Activated CD8-positive, alpha-beta T cell treated with anti-CD3 and anti-CD28 coated beads for 36 hours (primary cell): Measurements from ENCODE around the gene DCST1. TPM values are rescaled to one million over a fixed set of nuclear protein-coding genes. Genes with fewer than 3 reads are reported as not detected.
A peak's percentile ranks its signal among the peaks of the same experiment; 100 is the strongest.

Source experiments
- ATAC-seq: fragments of 200-7000 bp; cut with Tn5 transposase; one replicate; pipeline ENCODE4 v1.10.0; 2021; ENCODE audit warnings: mild to moderate bottlenecking, moderate library complexity
- CTCF ChIA-PET: fragments of 350-600 bp; sonication (Branson Sonifier 250); formaldehyde crosslinking; loops from one replicate; lab custom pipeline; 2021; ENCODE audit warnings: antibody characterized with exemption; lab: Charles Lee
- POLR2A ChIA-PET: fragments of 350-600 bp; sonication (Branson Sonifier 250); formaldehyde crosslinking; loops from one replicate; lab custom pipeline; 2021; ENCODE audit warnings: antibody characterized with exemption; lab: Charles Lee
- DNase-seq: peaks from one replicate; pipeline ENCODE4 v3.0.0-alpha.2; 2020
- H3K27ac Mint-ChIP-seq: one replicate; pipeline ENCODE4 v1.8.0; 2021; ENCODE audit warnings: mild to moderate bottlenecking, mixed read lengths
- H3K27me3 Mint-ChIP-seq: one replicate; pipeline ENCODE4 v1.8.0; 2021; ENCODE audit warnings: mixed read lengths
- H3K36me3 Mint-ChIP-seq: one replicate; pipeline ENCODE4 v1.8.0; 2021; ENCODE audit warnings: low read depth, mixed read lengths
- H3K4me1 Mint-ChIP-seq: one replicate; pipeline ENCODE4 v1.8.0; 2021; ENCODE audit warnings: low read depth, mixed read lengths
- H3K4me3 Mint-ChIP-seq: one replicate; pipeline ENCODE4 v1.8.0; 2021; ENCODE audit warnings: mild to moderate bottlenecking, moderate library complexity, mixed read lengths
- H3K9me3 Mint-ChIP-seq: one replicate; pipeline ENCODE4 v1.8.0; 2021; ENCODE audit warnings: mixed read lengths
- intact Hi-C: fragments of 100-400 bp; cut with micrococcal nuclease; formaldehyde crosslinking; loops from one replicate; pipeline ENCODE4 v1.10.0; 2022
- total RNA-seq, 2 experiments: library from RNA; stranded (reverse); gene quantifications; one replicate each; pipeline ENCODE4 v1.2.3, GENCODE V29; 2021
- TF ChIP-seq, protein P1 (sequence below): fragments of 200-600 bp; IDR thresholded peaks from one replicate; pipeline ENCODE4 v1.8.0; 2022; ENCODE audit warnings: antibody characterized with exemption, mild to moderate bottlenecking

The DCST1 gene
- total RNA-seq, 2 experiments from 2014 or later = not detected

DNA sequence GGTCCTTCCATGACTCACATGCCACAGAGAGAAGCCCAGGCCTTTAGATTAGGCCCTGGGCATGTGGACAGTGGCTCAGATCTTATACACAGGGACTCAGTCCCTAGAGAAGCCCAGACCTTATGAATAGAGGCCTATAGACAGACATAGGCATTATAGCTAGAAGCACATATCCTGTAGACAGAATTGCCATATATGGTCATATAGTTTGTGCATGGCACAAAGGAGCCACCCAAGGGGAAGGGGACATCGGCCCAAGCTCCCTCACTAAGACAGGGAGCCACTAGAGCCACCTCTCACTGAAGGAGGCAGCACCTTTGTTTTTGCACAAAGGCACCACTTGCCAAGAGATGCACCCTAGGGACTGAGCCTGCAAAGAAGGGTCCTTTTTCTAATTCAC, 42.7 kb downstream of the DCST1 start:
- Mint-ChIP-seq H3K4me1 (peaks cover 27% of the 10 kb centered on the region), H3K4me3 (no peak overlapping the region), H3K27ac (no peak overlapping the region), H3K36me3 (no peaks in the 10 kb centered on the region), H3K27me3 (peaks cover 15% of the 10 kb centered on the region), H3K9me3 (no peaks in the 10 kb centered on the region)
- TF ChIP-seq, protein P1, sequence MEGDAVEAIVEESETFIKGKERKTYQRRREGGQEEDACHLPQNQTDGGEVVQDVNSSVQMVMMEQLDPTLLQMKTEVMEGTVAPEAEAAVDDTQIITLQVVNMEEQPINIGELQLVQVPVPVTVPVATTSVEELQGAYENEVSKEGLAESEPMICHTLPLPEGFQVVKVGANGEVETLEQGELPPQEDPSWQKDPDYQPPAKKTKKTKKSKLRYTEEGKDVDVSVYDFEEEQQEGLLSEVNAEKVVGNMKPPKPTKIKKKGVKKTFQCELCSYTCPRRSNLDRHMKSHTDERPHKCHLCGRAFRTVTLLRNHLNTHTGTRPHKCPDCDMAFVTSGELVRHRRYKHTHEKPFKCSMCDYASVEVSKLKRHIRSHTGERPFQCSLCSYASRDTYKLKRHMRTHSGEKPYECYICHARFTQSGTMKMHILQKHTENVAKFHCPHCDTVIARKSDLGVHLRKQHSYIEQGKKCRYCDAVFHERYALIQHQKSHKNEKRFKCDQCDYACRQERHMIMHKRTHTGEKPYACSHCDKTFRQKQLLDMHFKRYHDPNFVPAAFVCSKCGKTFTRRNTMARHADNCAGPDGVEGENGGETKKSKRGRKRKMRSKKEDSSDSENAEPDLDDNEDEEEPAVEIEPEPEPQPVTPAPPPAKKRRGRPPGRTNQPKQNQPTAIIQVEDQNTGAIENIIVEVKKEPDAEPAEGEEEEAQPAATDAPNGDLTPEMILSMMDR = no peak
- POLR2A ChIA-PET = interaction anchor here (0.6 to 2.1 kb wide), 6 partner anchors 9 to 63 kb away, joined by 3 to 11 read pairs (median 4); partner anchors contain the start of gene EFNA4
- ATAC-seq (no peak), DNase-seq (no peak)
- intact Hi-C loops = no loop called here
- CTCF ChIA-PET = interaction anchor here (1.0 to 12.6 kb wide), 8 partner anchors 9 to 132 kb away, joined by 3 to 124 read pairs (median 12); partner anchors contain the start of genes ADAM15, EFNA4 and KRTCAP2

DNA sequence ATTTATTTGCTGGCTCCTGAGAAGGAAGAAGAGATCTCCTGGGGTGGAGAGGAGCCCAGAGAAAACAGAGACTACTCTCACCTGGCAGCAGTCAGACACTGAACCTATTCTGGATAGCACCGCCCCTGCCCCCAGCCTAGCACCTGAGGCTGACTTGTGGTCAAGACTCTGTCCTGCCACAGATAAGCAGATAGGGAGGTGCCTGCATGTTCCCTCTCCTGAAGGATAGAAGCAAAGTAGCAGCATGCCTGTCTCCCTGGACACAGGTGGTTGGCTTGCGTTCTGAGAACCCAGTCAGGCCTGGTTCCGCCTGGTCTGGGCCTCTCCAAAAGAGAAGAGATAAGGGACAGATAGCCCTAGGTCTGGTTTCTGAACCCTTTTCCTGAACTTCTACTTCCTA, 43.7 kb downstream of the DCST1 start:
- CTCF ChIA-PET = interaction anchor here (1.0 to 12.6 kb wide), 4 partner anchors 8 to 23 kb away, joined by 4 to 124 read pairs (median 31); partner anchors contain the start of gene EFNA4
- TF ChIP-seq, protein P1 = no peak
- no peak for ATAC-seq
- Mint-ChIP-seq H3K4me3 (no peak overlapping the region), H3K4me1 (peaks cover 31% of the 10 kb centered on the region), H3K27me3 (peaks cover 21% of the 10 kb centered on the region), H3K9me3 (no peaks in the 10 kb centered on the region), H3K27ac (no peak overlapping the region), H3K36me3 (no peaks in the 10 kb centered on the region)
- POLR2A ChIA-PET = interaction anchor here (0.7 to 1.6 kb wide), 4 partner anchors 14 to 95 kb away, joined by 3 read pairs; partner anchors contain the start of gene EFNA4
- no peak for DNase-seq
- intact Hi-C loops = no loop called here

DNA sequence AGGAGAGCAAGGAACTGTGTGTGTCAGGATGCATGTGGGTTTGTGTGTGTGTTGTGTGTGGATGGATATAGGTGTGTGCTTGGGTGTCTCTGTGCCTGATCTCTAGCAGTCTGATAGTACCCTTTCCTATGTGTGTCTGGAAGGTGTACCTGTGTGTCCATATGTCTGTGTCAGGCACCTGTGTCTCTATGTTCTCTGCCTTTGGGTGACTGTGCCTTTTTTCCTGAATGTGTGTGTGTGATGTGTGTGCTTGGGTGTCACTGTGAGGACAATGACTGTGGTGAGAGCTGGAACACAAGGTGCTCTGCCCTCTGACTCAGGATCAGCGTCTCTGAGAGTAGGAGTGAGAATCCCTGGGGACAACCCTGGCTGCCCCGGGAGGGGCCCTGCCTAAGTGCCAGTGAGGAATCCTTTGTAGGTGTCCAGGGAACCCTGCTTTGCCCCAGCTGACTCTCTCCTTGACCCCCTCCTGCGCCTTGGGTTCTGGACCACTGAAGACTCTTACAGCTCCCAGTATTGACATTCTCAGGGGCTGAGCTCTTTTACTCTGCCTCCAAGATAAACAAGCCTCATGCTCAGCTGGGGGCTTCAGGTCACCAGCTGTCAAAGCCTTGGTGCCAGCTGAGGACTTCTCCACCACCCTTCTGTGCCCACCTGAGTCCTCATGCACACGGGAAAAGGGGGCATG, 44.3 kb downstream of the DCST1 start:
- ATAC-seq (no peak), DNase-seq (no peak)
- TF ChIP-seq, protein P1 = no peak
- Mint-ChIP-seq H3K27me3 (peaks cover 26% of the 10 kb centered on the region), H3K4me1 (peaks cover 32% of the 10 kb centered on the region), H3K9me3 (no peaks in the 10 kb centered on the region), H3K27ac (no peak overlapping the region), H3K4me3 (no peak overlapping the region), H3K36me3 (no peaks in the 10 kb centered on the region)
- ChIA-PET POLR2A (interaction anchor here (1.1 to 1.6 kb wide), 3 partner anchors 13 to 30 kb away, joined by 3 to 5 read pairs (median 3); partner anchors contain the start of gene EFNA4), CTCF (interaction anchor here (1.5 to 12.6 kb wide), 4 partner anchors 13 to 95 kb away, joined by 6 to 124 read pairs (median 11); partner anchors contain the start of genes EFNA4 and KRTCAP2)
- intact Hi-C loops = no loop called here

DNA sequence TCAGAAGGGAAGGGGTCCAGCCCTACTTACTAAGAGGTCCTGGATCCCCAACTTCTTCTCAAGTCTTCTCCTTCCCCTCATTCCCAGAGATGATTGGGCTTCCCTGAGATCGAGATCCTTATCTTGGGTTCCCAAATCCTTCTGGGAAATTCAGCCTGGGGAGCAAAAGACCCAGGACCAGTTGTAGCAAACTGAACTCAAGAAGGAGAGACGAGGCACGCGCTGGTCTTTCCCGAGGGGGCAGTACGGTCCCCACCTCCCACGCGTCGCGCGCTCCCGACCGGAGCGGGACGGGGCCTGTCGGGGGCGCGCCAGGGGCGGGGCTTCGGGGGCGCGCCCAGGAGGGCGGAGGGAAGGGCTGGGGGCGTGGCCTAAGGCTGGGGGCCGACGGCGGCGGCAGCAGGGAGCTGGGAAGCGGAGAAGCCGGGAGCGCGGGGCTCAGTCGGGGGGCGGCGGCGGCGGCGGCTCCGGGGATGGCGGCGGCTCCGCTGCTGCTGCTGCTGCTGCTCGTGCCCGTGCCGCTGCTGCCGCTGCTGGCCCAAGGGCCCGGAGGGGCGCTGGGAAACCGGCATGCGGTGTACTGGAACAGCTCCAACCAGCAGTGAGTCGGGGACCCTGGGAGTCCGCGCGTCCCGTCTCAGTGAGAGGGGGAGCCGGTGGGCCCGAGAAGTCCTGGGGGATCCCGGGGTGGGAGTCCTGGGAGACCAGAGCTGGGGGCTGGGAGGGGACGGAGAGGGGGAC, 45.0 kb downstream of the DCST1 start, which contains the start of gene EFNA3:
TSS of gene EFNA3 (plus strand) at position 369 of the 741 bp plus-strand sequence. CDS start at position 474, 105 bp downstream.
- DNase-seq = peak; percentile 72
- peak; percentile 57 for ATAC-seq
- Mint-ChIP-seq H3K27ac (no peak within 1 kb of the TSS), H3K36me3 (no peaks in the 10 kb centered on the region), H3K27me3 (peaks cover 34% of the 10 kb centered on the region), H3K4me1 (peaks cover 28% of the 10 kb centered on the region), H3K4me3 (peak within 1 kb of the TSS; percentile 55), H3K9me3 (no peaks in the 10 kb centered on the region)
- intact Hi-C loops = no loop called here
- POLR2A ChIA-PET = interaction anchor here (0.8 to 1.8 kb wide), 6 partner anchors 11 to 61 kb away, joined by 3 to 6 read pairs (median 4); no protein-coding TSS in a partner anchor
- TF ChIP-seq, protein P1 = no peak
- CTCF ChIA-PET = interaction anchor here (0.9 to 12.6 kb wide), 5 partner anchors 13 to 94 kb away, joined by 3 to 124 read pairs (median 6); partner anchors contain the start of genes EFNA4 and KRTCAP2
